Activated CD4-positive, alpha-beta T cell treated with anti-CD3 and anti-CD28 coated beads, Interleukin-2, amount 50 U/mL, for 48 hours (primary cell): Measurements from ENCODE around the gene MAGI1.

Experiments used
- DNase-seq, 2 experiments: peaks; one replicate each; pipeline ENCODE4 v3.0.0-alpha.2; 2020

Gene MAGI1

GRCh38 chr3:65381496-65382010 lies 657.2 kb downstream of the MAGI1 start:
- no peak for DNase-seq

GRCh38 chr3:65379223-65379622 lies 659.5 kb downstream of the MAGI1 start:
- no peak for DNase-seq

DNA sequence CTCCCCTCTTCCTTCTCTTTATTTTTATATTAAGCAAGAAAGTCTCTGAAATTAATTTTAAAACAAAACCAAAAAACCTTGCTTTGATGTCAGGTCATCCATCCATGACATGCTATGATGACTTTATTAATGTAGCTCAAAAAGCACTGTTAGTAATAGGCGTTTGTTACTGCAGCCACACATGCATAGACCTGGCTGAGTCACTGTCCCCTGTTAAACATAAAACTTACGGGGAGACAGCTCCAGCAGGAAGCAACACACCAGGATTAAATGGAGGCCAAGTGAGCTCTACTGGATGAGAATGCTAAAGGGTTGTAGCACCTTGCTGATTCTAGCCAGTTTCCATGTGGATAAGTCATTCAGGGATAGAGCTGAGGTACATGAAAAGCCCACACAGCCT lies 661.1 kb downstream of the MAGI1 start:
- DNase-seq = no peak

GRCh38 chr3:65376426-65376825 lies 662.3 kb downstream of the MAGI1 start:
- DNase-seq = no peak

DNA sequence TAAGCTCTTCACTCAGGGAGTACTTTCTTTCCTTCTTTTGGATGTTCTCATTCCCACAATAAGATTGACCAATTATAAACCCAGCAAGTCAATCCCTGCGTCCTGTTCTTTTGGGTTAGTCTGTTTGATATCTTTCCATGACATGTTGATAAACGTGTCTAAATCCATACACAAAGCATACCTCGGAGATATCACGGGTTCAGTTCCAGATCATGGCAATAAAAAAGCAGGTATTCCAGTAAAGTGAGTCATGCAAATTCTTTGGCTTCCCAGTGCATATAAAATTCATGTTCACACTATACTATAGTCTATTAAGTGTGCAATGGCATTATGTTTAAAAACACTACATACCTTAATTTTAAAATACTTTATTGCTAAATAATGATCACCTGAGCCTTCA lies 667.7 kb downstream of the MAGI1 start:
- no peak for DNase-seq

GRCh38 chr3:65368866-65369265 lies 669.9 kb downstream of the MAGI1 start:
- no peak for DNase-seq

DNA sequence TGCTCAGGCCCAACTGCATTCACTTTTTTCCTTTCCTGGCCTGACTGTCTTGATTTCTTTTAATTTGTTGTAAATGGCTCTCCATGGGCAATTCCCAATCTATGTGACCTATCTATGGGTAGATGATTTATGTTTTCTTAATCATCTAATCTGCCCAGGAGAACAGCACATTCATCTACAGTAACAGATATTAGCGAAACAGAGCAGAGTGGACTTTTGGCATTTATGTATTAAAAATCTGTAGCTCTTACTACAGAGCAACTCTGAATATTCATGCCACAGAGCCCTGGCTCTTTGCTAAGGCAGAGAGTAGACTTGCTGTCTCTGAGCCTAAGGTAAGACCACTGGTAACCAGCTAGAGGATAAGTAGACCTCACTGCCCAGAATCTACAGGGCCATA lies 676.0 kb downstream of the MAGI1 start:
- no peak for DNase-seq

DNA sequence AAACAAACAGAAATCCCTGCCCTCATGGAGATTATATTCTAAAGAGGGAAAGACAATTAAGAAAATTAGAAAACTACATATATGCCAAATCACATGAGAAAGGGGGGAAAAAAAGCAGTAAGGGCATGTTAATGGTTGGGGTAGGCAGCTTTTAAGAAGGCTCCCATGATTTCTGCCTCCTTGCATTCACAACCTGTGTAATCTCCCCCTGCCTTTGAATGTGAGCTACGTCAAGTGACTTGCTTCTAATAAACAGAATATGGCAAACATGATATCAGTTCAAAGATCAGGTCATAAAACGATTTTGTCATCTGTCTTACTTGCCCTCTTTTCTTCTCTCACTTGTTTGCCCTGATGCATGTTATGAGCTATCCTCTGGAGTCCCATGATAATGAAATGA lies 677.3 kb downstream of the MAGI1 start:
- DNase-seq = no peak

DNA sequence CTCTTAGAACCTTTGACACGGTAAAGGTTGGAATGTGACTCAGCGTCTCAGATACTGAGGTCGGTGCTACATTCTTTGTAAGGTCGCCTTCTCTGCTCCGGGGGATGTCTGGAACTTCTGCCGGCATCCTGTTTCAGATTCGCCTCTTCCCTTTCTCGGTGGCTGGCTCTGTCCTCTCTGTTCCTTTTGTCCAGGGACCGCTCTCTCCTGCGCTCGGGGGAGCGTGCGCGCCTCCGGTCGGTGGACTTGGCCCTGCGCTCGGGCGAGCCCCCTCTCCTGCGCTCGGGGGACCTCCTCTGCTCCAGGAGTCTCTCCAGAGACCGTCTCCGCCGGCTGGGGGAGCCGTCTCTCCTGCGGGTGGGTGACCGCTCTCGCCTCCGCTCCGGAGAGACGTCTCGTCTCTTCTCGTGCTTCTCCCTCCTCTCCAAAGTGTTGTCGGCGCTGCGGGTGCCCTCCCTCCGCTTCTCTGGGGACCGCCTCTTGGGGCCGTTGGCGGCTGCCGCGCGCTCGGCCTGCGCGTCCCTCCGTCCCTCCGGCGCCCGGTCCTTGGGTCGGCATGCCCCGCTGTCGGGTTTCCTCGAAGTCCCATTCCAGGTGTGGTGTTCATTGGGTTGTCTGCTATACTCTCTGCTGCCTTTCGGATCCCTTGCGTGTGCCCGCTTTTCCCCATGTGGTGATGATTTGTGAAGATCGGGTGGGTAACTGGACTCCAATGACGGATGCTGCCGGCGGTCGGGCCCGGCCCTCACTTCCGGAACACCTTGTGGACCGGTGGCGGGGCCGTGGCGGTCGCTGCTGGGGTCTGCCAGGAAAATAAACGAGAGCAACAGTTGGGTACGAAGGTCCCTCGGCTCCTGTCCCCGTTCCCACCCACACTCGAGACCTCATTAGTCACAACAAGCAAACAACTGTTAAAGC lies 682.1 kb downstream of the MAGI1 start:
- DNase-seq = no peak

DNA sequence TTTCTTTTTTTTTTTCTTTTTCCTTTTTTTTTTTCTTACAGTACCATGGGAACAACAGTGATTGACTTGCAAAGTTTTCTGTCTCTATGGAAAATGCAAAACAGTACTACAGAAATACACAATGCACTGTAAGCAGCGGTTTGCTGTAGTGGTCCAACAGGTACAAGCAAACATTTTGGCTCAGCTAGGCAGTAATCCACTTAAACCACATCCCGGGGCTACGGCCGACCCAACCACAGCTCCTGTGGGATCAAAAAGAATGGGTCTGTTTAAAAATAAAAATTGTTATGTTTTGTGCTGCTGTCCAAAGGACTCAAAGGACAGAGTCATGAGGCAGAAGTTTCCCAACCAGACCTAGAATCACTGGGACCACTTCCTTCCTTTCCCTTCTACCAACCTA lies 683.8 kb downstream of the MAGI1 start:
- no peak for DNase-seq

DNA sequence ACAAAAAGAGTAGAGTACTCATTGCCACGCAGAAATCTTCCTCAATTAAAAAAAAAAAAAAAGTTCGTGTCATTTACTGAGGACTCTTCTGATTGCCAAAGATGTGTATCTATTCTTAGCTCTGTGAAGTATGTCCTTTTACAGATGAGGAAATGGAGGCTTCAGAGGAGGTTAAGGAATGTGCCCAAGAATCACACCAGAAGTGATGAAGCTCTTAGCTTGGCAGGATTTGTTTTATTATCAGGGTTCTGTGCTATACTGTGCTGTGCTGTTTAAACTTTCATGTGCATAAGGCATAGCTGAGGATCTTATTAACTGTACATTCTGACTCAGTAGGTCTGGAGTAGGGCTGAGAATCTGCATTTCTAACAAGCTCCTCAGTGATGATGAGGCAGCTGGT lies 685.8 kb downstream of the MAGI1 start:
- DNase-seq = no peak

GRCh38 chr3:65351753-65352152 lies 687.0 kb downstream of the MAGI1 start:
- no peak for DNase-seq

GRCh38 chr3:65350801-65351476 lies 687.8 kb downstream of the MAGI1 start:
- no peak for DNase-seq

DNA sequence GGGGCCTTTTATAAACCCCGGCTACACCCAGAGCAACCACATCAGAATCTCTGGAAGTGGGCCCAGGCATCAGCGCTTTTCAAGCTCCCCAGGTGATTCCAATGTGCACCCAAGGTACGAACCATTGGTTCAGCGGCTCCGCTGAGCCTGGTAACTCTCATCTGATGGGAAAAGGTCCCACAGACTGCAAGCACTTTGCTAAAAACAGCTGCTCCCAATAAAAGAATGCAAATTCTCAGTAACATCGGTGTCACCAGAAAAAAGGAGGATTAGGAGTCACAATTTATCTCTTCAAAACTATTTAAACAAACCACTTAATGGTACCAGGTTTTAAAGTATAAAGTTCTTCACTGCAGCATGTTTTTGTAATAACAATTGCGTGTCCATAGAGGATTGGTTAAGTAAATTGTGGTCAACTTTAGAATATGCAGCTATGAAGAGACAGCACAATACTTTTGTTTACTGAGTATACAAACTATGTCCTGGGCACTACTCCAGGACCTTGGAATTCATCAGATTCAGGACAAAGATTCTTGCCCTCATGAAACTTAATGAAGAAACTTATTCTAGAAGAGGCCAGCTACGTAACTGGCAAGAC lies 690.2 kb downstream of the MAGI1 start:
- no peak for DNase-seq

- no peak for DNase-seq
Measured at GRCh38 chr3:65347166-65347565, 691.6 kb downstream of the MAGI1 start.

GRCh38 chr3:65344846-65345245 lies 693.9 kb downstream of the MAGI1 start:
- no peak for DNase-seq

GRCh38 chr3:65344444-65344843 lies 694.3 kb downstream of the MAGI1 start:
- no peak for DNase-seq

GRCh38 chr3:65343736-65344135 lies 695.0 kb downstream of the MAGI1 start:
- no peak for DNase-seq

DNA sequence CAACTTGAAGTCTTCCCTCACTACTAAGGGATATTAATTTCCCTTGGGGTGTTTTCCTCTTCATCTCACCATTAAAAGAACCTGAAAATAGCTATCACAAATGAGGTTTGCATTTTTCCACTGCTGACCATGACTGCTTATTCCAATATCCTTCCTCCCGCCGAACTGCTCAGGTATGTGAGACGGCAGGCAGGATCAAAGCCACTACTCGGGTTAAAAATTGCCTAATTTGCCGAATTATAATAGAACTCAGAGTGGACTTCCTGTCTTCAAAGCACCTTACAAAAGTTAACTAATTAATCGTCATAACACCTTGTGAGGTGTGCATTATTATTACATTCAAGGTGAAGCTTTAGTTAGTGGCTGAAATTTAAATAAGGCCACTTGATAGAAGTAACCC lies 695.7 kb downstream of the MAGI1 start:
- DNase-seq = no peak

DNA sequence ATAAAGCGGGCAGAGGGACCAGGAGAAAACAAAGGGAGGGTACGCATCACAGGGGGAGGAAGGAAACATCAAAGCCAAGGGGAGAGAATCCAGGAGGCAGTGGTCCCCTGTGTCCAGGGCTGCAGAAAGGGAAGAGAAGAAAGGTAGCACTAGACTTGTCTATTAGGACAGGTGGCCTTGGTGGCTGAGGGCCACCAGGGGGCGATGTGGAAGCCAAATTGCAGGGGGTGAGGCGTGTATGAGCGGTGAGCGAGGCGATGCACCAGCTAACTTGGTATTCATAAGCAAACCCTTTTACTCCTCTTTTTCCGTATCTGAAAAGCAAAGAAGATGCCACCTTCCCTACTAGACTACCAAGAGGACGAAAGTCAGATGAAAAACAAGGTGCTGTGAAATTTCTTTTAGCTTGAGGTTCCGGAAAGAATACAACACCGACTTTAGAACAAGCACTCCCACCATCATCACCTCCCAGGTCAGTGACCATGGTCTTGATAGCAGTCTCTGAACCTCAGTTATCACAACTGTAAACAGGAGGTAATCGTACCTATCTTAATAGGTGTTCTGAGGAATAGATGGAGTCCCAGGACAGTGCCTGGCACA lies 696.5 kb downstream of the MAGI1 start:
- peak; percentile 35 to 44 for DNase-seq

DNA sequence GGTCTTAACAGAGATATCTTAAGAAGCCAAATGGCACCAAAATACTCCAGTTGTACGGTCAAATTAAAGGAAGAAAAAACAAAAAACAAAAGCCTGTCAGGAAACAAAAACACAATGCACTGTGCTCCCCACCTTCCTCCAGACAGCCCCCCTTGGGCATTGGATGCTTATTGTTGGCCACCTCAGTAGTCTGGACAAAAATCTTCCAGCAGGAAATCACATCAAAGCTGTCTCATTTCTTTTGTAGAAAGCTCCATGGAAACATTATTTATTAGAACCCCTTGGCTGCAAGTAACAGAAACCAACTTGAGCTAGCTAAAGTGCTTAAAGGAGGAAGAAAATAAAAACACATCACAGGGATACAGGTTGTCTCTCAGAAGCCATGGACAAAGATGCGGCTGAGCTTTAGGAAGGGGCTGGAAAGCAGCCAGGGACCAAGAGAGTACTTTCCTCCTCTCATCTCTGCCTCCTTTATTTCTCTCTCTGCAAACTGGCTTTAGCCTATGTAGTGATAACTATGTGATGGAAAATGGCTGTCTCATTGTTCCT lies 699.5 kb downstream of the MAGI1 start:
- DNase-seq = no peak

GRCh38 chr3:65338571-65338970 lies 700.1 kb downstream of the MAGI1 start:
- no peak for DNase-seq

DNA sequence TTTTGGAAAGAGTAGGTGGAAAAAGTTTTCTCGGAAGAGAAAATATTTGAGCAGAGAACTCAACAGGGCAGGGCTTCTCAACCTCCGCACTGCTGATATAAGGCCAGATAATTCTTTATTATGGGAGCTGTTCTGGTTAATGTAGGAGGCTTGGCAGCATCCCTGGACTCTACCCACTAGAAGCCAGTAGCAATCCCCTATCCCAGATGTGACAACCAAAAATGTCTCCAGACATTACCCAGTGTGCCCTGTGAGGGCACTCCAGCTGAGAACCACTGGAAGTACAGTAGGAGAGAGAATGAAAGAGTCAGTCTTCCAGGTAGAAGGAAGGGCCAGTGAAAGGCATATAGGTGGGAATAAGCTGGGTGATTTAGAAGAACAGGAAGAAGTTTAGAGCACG lies 703.1 kb downstream of the MAGI1 start:
- DNase-seq = no peak
